Iris pigment epithelial cell (primary cell): ENCODE data around the gene SERHL2.
A peak's percentile ranks its signal among the peaks of the same experiment; 100 is the strongest.
"Not testable (repeated sequence)": the region's sequence is repeated elsewhere in the genome, so short reads cannot be mapped to it uniquely, and the experiment has no call there.

ENCODE experiments used
- DNase-seq: peaks from one replicate; pipeline ENCODE4 v3.0.0-alpha.2; 2011; ENCODE audit warnings: low read depth

The SERHL2 gene, protein sequence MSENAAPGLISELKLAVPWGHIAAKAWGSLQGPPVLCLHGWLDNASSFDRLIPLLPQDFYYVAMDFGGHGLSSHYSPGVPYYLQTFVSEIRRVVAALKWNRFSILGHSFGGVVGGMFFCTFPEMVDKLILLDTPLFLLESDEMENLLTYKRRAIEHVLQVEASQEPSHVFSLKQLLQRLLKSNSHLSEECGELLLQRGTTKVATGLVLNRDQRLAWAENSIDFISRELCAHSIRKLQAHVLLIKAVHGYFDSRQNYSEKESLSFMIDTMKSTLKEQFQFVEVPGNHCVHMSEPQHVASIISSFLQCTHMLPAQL

DNA sequence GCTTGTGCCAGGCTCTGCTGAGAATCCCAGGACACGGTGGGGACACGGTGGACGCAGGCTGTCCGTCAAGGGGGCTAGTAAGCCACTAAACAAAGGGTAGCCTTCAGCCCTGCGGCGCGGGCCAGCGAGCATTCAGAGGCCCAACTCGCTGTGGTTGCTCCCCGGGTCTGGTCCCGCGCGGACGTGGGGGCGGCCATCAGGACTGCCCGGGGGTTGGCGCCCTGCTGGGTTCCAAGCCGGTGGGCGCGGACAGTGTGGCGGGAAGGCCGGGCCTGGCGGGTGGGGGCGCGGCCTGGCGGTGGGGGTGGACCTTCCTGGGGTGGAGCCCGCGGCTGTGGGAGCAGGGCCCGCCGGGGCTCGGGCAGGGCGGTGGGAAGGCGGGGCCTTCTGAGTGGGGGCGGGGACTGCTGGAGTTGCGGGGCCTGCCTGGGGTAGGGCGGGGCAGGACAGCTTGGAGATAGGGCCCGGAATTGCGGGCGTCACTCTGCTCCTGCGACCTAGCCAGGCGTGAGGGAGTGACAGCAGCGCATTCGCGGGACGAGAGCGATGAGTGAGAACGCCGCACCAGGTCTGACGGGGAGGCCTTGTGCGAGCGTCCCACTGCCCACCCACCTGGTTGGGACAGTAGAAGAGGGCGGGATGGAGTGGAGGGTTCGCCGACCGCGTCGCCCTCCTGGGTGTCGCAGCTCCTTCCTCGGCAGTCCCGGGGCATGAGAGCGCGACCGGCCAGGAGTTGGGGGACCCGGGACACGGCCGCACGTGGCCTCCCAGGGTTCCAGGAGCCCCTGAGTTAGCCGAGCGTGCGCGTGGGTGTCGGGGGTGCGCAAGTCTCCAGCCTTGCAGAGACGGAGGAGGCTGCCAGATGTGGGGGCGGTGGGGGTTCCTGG lies at the start of gene SERHL2:
Gene SERHL2 (plus strand): TSS at position 482 of the 887 bp plus-strand sequence. CDS start 65 bp downstream, at position 547.
- DNase-seq: peak; percentile 61

DNA sequence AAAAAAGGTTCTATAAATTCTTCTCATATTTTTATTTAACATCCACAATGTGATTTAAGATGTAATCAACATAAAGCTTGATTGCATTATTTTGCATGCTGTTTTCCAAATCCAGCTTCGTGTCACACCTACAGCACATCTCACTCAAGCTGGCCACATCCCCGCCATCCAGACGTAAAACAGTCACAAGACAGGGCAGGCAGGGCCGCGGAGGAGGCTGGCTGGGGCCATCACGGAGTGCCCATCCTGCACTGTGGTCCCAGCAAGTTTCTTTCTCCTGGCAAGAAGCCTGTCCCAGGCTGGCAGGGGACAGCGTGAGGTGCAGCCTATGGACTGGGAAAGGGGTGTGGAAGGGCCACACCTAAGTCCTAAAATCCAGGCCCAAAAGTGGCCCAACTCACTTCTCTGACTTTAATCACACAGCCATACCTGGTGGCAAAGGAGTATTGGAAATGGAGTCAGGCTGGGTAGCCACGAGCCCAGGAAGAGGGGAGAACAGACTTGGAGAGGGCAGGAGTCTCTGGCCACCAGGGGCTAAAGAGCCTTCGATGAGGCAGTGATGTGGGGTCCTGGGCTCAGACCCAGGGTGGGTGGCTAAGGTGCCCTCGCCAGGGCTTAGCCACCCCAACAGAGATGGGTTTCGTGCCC lies 45.3 kb upstream of the SERHL2 start:
- DNase-seq: not testable (repeated sequence)

- DNase-seq: not testable (repeated sequence)
These were observed 44.8 kb upstream of the SERHL2 start for GRCh38 chr22:42508975-42509364.

DNA sequence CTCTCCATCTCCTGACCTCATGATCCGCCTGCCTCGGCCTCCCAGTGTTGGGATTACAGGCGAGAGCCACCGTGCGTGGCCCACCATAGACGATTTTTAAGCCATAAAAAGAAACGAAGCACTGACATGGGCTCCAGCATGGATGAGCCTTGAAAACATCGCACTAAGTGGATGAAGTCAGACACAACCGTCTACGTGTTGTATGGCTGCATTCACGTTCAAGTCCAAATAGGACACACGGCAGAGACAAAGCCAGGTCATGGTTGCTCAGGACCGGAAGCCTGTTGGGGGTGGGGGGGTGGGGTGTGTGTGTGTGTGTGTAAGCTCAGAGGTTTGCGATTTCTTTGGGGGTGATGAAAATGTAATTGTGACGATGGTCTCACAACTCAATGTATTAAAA lies 44.2 kb upstream of the SERHL2 start:
- no peak for DNase-seq

- no peak for DNase-seq
These were observed 42.3 kb upstream of the SERHL2 start for GRCh38 chr22:42511401-42511891.

- peak; percentile 20 for DNase-seq
These were observed 41.3 kb upstream of the SERHL2 start for GRCh38 chr22:42512273-42512990.

- not testable (repeated sequence) for DNase-seq
These were observed 39.4 kb upstream of the SERHL2 start for GRCh38 chr22:42514331-42514730.

DNA sequence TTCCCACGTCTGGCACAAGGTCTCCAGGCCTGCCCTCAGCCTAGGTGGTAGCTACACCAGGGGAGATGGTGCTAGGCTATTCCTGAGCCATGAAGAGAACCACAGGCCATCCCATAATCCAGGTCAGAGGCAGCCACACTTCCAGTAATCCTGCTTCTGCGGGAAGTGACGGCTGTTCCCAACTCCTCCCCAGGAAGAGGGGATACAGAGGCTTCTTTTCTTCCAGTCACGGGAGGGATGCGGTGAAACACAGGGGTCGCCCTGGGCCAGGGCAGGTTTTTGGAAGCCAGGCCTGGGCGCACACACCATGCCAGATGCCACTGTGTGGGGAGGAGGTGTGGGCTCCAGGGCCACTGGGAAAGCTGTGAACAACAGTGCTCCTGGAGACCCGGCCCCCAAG lies 38.5 kb upstream of the SERHL2 start:
- DNase-seq: not testable (repeated sequence)

DNA sequence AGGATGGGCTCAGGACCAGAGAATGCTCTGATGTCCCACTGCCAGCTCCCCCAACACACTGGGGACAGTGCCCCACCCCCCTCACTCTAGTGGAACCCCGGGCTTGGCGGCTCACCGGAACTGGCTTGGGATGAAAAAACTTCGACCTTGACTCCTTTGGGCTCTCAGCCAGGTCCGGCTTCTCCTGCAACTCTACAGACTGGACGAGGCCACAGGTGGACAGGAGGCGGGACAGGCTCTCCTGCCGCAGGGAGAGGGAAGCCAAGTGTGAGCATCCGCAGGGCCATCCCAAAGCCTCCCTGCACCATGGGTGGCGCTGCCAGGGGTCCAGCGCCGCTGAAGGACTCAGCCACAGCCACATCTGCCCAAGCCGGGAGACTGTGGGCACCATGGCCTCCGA lies 37.9 kb upstream of the SERHL2 start:
- DNase-seq: no peak

- not testable (repeated sequence) for DNase-seq
These were observed 36.7 kb upstream of the SERHL2 start for GRCh38 chr22:42517103-42517502.

GRCh38 chr22:42518638-42519524 lies 34.9 kb upstream of the SERHL2 start:
- DNase-seq: not testable (repeated sequence)

DNA sequence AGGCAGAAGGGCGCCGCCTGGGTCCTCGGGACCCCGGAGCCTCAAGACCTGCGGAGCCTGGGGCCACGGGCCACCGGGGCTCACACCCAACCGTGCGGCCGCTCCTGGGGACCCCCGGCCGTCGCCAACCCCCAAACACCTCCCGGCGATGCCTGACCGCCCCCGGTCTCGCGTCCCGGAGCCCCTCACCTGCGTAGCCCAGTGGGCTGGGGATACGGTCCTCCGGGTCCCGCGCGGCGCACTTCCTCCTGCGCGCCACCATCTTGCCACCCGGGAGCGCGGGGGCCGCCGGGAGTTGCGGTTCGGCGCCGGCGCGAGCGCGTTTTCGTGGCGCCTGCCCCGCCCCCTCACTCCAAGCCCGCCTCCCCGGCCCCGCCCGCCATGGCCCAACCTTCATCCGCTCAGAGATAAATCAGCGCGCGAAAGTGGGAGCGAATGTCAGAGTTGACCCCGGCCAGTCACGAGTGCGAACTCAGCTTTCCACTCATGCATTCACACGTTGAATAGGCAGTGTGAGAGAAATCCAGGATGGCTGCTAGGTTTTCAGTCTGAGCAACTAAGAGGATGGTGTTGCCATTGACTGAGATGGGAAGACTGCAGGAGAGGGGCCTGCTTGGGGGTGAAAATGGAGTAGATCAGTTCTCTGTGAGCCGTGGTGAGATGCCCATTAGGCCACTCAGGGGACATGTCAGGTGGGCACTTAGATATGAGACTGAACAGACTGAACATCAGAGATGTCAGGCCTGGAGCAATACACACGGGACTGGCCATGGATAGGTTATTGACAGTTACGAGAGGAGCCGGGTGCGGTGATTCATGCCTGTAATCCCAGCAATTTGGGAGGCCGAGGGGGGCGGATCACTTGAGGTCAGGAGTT lies 34.0 kb upstream of the SERHL2 start, which contains the start of gene RRP7A:
Gene RRP7A (minus strand): TSS at position 272 of the 877 bp plus-strand sequence. CDS start 10 bp downstream, at position 262.
- peak; percentile 76 for DNase-seq

- DNase-seq: no peak
These were observed 32.6 kb upstream of the SERHL2 start for GRCh38 chr22:42521228-42521546.

GRCh38 chr22:42522546-42522945 lies 31.2 kb upstream of the SERHL2 start:
- DNase-seq: no peak

DNA sequence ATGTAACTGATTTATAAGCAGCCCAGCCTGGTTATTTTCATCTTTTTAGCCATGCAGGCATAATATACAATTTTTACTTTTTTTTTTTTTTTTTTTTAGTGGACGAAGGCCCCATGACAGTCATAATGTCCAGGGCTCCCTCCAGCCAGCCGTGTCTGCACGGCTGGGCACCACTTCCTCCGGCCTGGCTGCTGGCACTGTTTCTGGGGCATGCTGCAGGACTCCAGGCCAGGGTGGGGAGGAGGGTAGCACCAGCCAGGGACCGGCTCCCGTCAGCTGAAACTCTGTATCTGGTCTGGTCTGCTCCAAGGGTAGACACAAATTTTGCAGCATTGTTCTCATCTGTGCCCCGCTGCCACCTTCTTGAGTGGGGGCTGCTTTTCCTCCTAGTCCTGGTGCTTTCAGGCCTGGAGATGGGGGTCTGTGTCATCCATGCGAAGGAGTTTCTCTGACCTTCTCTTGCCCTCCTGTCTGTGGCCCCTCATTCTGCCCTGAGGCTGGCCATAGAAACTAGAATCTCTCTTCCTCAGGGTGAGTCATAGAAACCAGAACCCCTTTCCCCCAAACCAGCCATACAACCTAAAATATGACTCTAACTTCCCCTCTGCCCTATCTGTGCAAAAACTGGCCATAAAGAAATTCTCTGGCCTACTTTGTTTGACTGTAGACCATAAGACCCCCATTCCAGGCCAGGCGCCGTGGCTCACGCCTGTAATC lies 25.0 kb upstream of the SERHL2 start:
- no peak for DNase-seq

DNA sequence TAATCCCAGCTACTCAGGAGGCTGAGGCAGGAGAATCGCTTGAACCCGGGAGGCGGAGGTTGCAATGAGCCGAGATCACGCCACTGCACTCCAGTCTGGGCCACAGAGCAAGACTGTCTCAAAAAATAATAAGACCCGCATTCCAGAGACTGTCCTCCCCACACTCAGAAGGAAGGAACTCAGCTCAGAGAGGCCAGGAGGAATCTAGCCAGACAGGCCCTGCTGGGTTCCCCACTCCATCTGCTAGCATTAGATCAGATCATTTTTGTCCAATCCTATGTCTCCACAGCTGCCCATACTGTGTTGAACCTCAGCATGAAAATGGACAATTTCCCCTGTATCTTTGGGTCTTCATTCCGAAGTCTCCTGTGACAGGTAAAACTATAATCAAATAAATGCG lies 24.3 kb upstream of the SERHL2 start:
- not testable (repeated sequence) for DNase-seq

- not testable (repeated sequence) for DNase-seq
These were observed 22.2 kb upstream of the SERHL2 start for GRCh38 chr22:42531401-42532084.

- DNase-seq: no peak
These were observed 20.1 kb upstream of the SERHL2 start for GRCh38 chr22:42533638-42533977.
